GM18499 (cell line): ENCODE data around the gene SLC16A6.
"Not testable (repeated sequence)": the region's sequence is repeated elsewhere in the genome, so short reads cannot be mapped to it uniquely, and the experiment has no call there.

ENCODE experiments used
- ATAC-seq: cut with Tn5 transposase; IDR thresholded peaks from one replicate; pipeline ENCODE4 v1.9.1; 2021; ENCODE audit warnings: moderate number of reproducible peaks; ENCODE audit not compliant: insufficient read depth, unreplicated experiment

SLC16A6 gene

DNA sequence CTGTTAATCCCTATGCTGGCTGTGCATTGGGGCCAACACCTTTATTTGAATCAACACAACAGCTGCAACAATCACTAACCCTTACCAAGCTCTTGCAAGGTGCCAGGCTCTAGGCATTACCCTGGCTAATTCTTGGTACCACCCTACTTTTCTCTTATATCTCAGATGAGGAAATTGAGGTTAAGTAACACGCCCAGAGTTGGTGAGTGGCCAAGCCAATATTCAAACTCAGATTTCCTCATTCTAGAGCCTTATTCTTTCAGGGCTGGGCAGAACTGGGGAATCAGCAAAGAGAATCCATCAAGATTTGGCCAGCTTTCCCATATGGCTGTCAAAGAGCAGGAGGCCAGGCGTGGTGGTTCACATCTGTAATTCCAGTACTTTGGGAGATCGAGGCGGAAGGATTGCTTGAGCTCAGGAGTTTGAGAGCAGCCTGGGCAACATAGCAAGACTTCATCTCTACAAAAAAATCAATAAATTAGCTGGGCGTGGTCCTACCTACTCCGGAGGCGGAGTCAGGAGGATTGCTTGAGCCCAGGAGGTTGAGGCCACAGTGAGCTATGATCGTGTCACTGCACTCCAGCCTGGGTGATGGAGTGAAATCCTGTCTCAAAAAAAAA lies 24.1 kb upstream of the SLC16A6 start:
- no peak for ATAC-seq

DNA sequence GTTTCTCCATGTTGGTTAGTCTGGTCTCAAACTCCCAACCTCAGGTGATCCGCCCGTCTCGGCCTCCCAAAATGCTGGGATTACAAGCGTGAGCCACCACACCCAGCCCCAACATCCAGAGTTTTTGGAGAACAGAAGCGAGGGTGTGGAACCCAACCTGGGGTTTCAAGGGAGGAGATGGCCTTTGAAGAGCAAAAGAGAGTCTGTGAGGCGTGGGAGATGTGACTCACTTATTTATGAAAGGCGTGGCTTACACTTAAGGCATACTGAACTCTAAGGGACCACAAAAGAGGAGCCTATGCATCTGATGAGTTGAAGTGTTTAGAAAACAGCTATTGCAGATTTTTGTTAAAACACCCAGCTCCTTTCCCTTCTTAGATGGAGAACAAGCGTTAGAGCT lies 19.2 kb upstream of the SLC16A6 start:
- no peak for ATAC-seq

DNA sequence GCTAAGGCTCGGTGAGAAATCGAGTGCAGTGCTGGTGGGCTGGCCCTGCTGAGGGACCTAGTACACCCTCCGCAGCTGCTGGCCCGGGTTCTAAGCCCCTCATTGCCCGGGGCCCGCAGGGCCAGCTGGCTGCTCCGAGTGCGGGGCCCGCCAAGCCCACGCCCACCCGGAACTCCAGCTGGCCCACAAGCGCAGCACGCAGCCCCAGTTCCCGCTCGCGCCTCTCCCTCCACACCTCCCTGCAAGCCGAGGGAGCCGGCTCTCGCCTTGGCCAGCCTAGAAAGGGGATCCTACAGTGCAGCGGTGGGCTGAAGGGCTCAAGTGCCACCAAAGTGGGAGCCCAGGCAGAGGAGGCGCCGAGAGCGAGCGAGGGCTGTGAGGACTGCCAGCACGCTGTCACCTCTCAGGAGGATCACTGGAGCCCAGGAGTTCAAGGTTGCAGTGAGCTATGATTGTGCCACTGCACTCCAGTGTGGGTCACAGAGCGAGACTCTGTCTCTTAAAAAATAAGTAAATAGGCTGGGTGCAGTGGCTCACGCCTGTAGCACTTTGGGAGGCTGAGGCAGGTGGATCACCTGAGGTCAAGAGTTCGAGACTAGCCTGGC lies 18.2 kb upstream of the SLC16A6 start:
- ATAC-seq: not testable (repeated sequence)

- not testable (repeated sequence) for ATAC-seq
Measured at GRCh38 chr17:68308486-68308885, 17.6 kb upstream of the SLC16A6 start.

DNA sequence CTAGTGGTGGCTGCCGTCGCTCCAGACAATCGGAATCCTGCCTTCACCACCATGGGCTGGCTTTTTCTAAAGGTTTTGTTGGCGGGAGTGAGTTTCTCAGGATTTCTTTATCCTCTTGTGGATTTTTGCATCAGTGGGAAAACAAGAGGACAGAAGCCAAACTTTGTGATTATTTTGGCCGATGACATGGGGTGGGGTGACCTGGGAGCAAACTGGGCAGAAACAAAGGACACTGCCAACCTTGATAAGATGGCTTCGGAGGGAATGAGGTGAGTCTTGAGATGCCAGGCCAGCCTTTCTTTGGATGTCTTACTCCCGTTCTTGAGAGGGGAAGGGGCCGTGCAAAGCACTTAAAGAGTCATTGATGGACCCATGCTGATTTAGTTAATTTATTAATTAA lies 16.5 kb upstream of the SLC16A6 start:
- ATAC-seq: no peak

DNA sequence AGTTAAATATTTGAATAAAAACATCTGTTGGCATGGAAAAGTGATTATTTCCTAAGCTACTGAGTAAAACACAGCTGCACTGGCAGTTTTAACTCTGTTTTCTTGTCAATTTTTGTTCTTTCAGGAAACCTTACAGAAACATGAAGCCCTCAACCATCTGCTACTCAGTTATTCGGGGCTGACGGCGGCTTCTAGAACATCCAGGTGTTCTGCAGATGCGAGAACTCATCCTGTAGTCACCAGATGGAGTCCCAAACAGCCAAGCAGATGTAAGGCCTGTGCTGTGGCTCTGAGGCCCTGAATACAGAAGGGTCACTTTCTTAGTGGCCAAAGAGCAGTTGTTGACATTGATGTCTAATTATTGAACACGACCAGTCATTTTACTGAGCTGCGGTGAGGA lies 15.9 kb upstream of the SLC16A6 start:
- no peak for ATAC-seq

DNA sequence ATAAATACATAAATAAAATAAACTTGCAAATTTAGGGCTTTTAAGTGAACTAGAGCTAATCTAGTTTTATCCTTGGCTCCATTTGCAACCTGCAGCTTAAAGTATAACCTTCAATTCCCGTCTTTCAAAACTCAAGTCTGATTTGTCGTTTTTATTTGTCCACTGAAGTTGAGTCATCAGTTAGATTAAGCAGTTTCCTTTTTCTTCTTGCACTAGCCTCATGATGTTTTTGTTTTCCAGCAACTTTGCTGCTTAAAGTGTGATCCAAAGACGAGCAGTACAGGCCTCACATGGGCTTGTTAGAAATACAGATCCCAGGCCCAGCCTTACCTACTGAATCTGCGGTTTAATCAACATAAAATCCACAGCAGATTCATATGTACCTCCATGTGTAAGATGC lies 14.2 kb upstream of the SLC16A6 start:
- ATAC-seq: no peak

DNA sequence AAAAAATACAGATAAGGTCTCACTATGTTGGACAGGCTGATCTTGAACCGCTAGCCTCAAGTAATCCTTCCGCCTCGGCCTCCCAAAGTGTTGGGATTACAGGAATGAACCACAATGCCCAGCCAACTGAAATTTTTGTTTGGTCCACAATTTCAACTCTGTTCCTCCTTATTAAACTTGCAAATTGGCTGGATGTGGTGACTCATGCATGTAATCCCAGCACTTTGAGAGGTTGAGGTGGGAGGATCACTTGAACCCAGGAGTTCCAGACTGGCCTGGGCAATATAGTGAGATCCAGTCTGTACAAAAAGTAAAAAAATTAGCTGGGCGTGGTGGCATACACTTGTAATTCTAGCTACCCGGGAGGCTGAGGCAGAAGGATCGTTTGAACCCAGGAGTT lies 13.8 kb upstream of the SLC16A6 start:
- ATAC-seq: no peak

DNA sequence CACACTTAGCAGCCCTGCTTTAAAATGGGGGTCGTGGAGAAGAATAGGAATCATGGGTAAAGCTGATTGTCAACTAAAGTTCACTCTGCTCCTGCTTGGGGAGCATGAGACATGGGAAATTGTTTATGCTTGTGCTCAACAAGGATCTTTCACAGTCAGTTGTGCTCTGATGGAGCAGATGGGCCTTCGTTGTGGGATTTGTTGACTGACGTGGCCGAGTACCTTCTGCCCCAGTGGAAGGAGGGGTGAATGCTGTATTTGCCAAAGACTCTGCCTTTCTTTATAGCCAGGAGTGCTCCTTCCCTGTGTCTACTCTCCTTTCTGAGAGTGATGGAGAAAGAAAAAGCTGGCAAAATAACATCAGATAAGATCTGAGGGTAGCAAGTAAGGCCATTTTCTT lies 11.7 kb upstream of the SLC16A6 start:
- ATAC-seq: no peak

DNA sequence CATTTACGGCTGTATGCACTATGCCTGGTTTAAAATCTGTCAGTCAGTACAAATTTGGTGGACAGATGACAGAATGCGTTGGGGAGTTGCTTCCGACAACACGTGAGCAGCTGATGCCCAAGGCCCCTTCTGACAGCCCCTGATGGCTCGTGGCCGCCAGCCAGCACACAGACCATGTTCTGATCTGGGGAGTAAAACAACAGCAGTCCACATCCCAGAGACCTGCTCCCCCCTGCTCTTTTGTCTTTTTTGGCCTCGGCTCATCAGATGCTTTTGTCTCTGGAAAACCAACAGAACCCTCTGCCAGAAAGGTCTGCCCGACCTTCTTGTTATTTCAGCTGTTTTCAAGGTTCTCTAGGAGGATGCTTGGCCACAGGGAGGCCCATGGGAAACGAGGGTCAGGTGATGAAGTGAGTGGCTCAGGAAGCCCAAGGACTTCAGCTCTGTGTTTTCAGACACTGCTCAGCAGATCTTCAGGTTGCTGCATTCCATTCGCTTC lies 11.2 kb upstream of the SLC16A6 start:
- no peak for ATAC-seq

DNA sequence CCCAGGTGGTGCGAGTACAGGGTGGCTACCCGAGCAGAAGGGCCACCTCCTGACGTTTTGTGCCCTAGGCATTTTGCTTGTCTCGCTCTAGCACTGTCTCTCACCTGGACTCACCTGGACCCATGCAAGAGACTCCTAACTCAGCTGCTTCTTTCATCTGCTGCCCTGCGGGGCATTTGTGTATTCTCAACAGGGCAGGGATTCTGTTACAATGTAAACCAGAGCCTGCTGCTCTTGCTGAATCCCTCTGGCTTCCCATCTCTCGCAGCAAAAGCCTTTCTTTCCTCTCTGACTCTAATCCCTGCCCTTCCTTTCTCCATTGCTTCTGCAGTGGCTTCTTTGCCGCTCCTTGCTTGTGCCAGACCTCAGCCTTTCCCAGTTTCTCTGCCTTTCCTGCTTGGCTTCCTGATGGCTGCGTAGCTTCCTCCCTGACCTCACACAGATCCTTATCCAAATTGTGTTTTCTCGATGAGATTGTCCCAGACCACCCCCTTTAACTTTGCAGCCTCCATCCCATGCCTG lies 10.6 kb upstream of the SLC16A6 start:
- no peak for ATAC-seq

GRCh38 chr17:68299817-68300216 lies 8.9 kb upstream of the SLC16A6 start:
- no peak for ATAC-seq

- ATAC-seq: no peak
Measured at GRCh38 chr17:68298601-68299000, 7.7 kb upstream of the SLC16A6 start.

GRCh38 chr17:68297195-68297594 lies 6.3 kb upstream of the SLC16A6 start:
- ATAC-seq: no peak

- no peak for ATAC-seq
Measured at GRCh38 chr17:68296217-68297191, 5.6 kb upstream of the SLC16A6 start.

DNA sequence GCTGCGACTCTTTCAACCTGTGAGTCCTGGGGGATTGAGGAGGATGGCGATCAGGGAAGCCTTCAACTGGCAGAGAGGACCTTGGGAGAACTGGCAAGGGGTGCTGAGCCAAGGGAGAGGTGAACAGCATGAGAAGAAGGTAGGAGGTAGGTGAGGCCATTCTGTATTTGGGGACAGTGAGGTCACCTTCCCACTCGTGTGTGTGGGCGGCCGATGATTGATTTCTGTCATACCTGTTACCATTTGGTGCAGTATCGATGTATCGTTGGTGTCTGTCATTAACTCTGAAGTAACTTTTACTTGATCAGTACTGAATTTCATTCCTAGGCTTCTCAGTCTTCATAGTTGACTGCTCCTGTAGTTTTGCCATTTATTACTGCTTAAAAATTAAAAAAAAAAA lies 4.2 kb upstream of the SLC16A6 start:
- ATAC-seq: no peak

DNA sequence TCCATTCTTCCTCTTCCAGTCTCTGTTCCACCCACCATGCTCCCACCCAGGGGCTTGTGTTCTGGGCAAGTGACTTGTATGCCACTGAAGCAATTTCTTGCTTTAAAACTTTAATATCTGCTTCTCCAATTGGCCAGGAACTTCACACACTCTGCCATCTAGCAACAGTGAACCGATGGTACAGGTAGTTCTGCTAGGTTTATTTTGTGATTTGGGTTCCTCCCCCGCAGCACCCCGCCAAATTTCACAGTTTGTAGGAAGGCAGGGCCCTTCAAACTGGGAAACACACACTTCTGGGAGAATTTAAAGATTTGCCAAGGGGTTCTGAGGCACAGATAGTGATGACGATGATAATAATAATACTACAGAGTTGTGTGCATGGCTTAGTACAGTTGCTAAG lies 3.7 kb upstream of the SLC16A6 start:
- ATAC-seq: no peak

GRCh38 chr17:68294196-68294555 lies 3.2 kb upstream of the SLC16A6 start:
- no peak for ATAC-seq

- ATAC-seq: no peak
Measured at GRCh38 chr17:68293490-68294195, 2.7 kb upstream of the SLC16A6 start.

DNA sequence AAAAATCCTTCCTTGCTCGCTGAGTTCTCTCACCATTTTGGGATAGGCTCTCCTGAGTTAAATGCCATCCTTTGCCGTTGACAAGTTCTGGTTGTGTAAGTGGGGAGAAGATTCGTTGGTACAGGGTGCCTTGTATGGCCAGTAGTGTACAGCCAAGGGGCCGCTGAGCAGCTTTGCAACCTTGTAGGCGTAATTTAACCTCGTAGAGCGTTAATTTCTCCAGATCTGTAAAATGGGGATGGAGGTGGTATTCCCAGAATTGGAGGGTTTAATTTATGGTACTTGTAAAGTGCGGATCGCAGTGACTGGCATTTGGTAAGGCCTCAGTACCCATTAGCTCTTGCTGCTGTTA lies 1.7 kb upstream of the SLC16A6 start:
- no peak for ATAC-seq
